SH-SY5Y (cell line): ENCODE results near the gene PROX1.

Experiments
- GATA2 ChIP-seq: IDR thresholded peaks from 2 replicates; pipeline ENCODE4 v1.6.1; 2011; ENCODE audit warnings: mild to moderate bottlenecking, low read depth, low read length
- GATA3 ChIP-seq: IDR thresholded peaks from 2 replicates; pipeline ENCODE4 v1.6.1; 2011; ENCODE audit warnings: low read depth, mild to moderate bottlenecking, low read length, moderate library complexity

GRCh38 chr1:214028649-214029406 lies 41.1 kb downstream of the PROX1 start:
- TF ChIP-seq GATA2 (no peak), GATA3 (no peak)
